K562 (cell line): ENCODE data around the gene EMP2. TPM values are rescaled to one million over a fixed set of nuclear protein-coding genes. Genes with fewer than 3 reads are reported as not detected.

Experiments
- C11orf30 ChIP-seq: fragments of 450-650 bp; IDR thresholded peaks from 2 replicates; pipeline ENCODE4 v1.6.1; 2016; ENCODE audit warnings: low read depth, mild to moderate bottlenecking
- CBX1 ChIP-seq: sonication (generic); IDR thresholded peaks from 2 replicates; pipeline ENCODE4 v1.6.1; 2016; ENCODE audit warnings: antibody characterized with exemption, low read depth, mild to moderate bottlenecking
- CBX3 ChIP-seq, 2 experiments: IDR thresholded peaks; 1 replicate in 1 of 2; 2 replicates in 1 of 2; pipeline ENCODE4 v1.6.1; 2012; ENCODE audit warnings: inconsistent platforms in 2 of 2, low read length in 2 of 2, borderline replicate concordance in 1 of 2, control low read depth in 1 of 2
- CBX5 ChIP-seq: IDR thresholded peaks from 2 replicates; pipeline ENCODE4 v1.6.1; 2014; ENCODE audit warnings: low read depth, borderline replicate concordance
- NFE2L1 ChIP-seq: fragments of 450-650 bp; IDR thresholded peaks from 2 replicates; pipeline ENCODE4 v1.6.1; 2016; ENCODE audit warnings: missing genetic modification characterization, low read depth, mild to moderate bottlenecking, missing compliant biosample characterization, moderate library complexity, borderline replicate concordance
- NR2C2 ChIP-seq, 2 experiments: fragments of 200-800 bp in 1 of 2; sonication (Bioruptor generic) in 1 of 2; sonication (generic) in 1 of 2; formaldehyde crosslinking in 1 of 2; IDR thresholded peaks; 2 replicates each; pipeline versions ENCODE4 v1.6.1 to v1.8.0; 2016 to 2022; ENCODE audit warnings: mild to moderate bottlenecking in 1 of 2, missing compliant biosample characterization in 1 of 2, missing genetic modification characterization in 1 of 2, missing genetic modification reagents in 1 of 2
- PHB ChIP-seq: fragments of 250-450 bp; sonication (Bioruptor Pico); IDR thresholded peaks from 2 replicates; pipeline ENCODE4 v1.5.0; 2021
- POLR2AphosphoS2 ChIP-seq: IDR thresholded peaks from 2 replicates; pipeline ENCODE4 v1.6.1; 2012; ENCODE audit warnings: low read length, improper control_type of control experiment
- RBM22 ChIP-seq: fragments of 200-400 bp; formaldehyde crosslinking; IDR thresholded peaks from 2 replicates; pipeline ENCODE4 v1.6.1; 2018; ENCODE audit warnings: low read length, low read depth; ENCODE audit not compliant: poor library complexity, severe bottlenecking
- RFX1 ChIP-seq: fragments of 450-650 bp; IDR thresholded peaks from 2 replicates; pipeline ENCODE4 v1.6.1; 2016; ENCODE audit warnings: mild to moderate bottlenecking, moderate library complexity
- RFX7 ChIP-seq: fragments of 250-450 bp; sonication (Bioruptor Pico); IDR thresholded peaks from 2 replicates; pipeline ENCODE4 v1.5.1; 2021; ENCODE audit warnings: mild to moderate bottlenecking
- TAF1 ChIP-seq: IDR thresholded peaks from 2 replicates; pipeline ENCODE4 v1.6.1; 2011; ENCODE audit warnings: mild to moderate bottlenecking, low read length, moderate library complexity; ENCODE audit not compliant: insufficient read depth, control insufficient read depth, severe bottlenecking; ENCODE audit errors: extremely low read depth
- TAL1 ChIP-seq: fragments of 450-650 bp; IDR thresholded peaks from 2 replicates; pipeline ENCODE4 v1.6.1; 2016; ENCODE audit warnings: mild to moderate bottlenecking
- TRIM28 ChIP-seq: fragments of 450-650 bp; IDR thresholded peaks from 2 replicates; pipeline ENCODE4 v1.6.1; 2017
- XRCC3 ChIP-seq: fragments of 450-650 bp; IDR thresholded peaks from 2 replicates; pipeline ENCODE4 v1.6.1; 2017; ENCODE audit warnings: mild to moderate bottlenecking, moderate library complexity
- ZNF644 ChIP-seq: fragments of 200-800 bp; sonication (Bioruptor generic); IDR thresholded peaks from 2 replicates; pipeline ENCODE4 v1.6.1; 2016; ENCODE audit warnings: low read depth, missing genetic modification characterization, missing compliant biosample characterization
- polyA plus RNA-seq, 8 experiments: library from polyadenylated mRNA; depleted of rRNA in 4 of 8; stranded (reverse) in 5 of 8; unstranded in 3 of 8; fragments of >200 nt; fragmentation: Nextera tagmentation in 2 of 8; fragmentation: Illumina TruSeq in 1 of 8; extraction: Ambion mirVana in 2 of 8; extraction: Trizol in 1 of 8; gene quantifications; 2 replicates each; pipeline versions ENCODE4 v1.2.1 to v1.2.3, GENCODE V29; 2011 to 2014; ENCODE audit warnings: inconsistent platforms in 1 of 8, missing spikeins in 1 of 8
- total RNA-seq, 7 experiments: library from RNA; depleted of rRNA in 6 of 7; stranded (reverse); fragments of >200 nt in 6 of 7; fragmentation: Illumina TruSeq in 2 of 7; extraction: Trizol in 2 of 7; gene quantifications; 2 replicates each; pipeline versions ENCODE4 v1.2.1 to v1.2.3, GENCODE V29; 2011 to 2021; ENCODE audit warnings: low replicate concordance in 1 of 7
- TF ChIP-seq, protein P1 (sequence below): fragments of 450-650 bp; IDR thresholded peaks from 2 replicates; pipeline ENCODE4 v1.6.1; 2016; ENCODE audit warnings: low read depth
- TF ChIP-seq, protein P2 (sequence below): fragments of 150-350 bp; conservative IDR thresholded peaks from 2 replicates; pipeline ENCODE4 v1.6.1; 2014; ENCODE audit warnings: low read length
- TF ChIP-seq, protein P3 (sequence below): sonication (generic); formaldehyde crosslinking; IDR thresholded peaks from 2 replicates; pipeline ENCODE4 v1.9.0; 2022; ENCODE audit warnings: mild to moderate bottlenecking, missing genetic modification reagents

Gene EMP2
- total and polyA plus RNA-seq, 9 of the 15 experiments (the other 6 are each of a cell fraction or from before 2014, with no cell fraction given), result 0.73 to 6.2 (median 3.1) TPM

DNA sequence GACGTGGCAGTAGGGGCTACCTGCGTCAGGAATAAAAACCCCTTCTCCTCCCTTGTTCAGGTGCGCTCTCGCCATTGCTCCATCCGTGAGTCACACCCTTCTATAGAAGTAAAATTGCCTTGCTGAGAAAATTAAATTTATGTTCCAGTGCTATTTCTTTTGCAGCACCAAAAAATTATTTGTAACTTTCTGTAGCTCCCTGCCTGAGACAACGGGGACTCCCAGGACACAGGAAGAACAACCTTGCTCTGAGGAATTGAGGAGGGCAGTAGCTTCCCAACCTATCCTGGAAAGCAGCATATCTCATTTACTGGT lies 85.4 kb downstream of the EMP2 start (continued):
- TF ChIP-seq TRIM28, result peak; percentile 93
- no peak for TF ChIP-seq RFX1
- TF ChIP-seq PHB (CRISPR knock-in tag), result no peak
- TF ChIP-seq, protein P1, sequence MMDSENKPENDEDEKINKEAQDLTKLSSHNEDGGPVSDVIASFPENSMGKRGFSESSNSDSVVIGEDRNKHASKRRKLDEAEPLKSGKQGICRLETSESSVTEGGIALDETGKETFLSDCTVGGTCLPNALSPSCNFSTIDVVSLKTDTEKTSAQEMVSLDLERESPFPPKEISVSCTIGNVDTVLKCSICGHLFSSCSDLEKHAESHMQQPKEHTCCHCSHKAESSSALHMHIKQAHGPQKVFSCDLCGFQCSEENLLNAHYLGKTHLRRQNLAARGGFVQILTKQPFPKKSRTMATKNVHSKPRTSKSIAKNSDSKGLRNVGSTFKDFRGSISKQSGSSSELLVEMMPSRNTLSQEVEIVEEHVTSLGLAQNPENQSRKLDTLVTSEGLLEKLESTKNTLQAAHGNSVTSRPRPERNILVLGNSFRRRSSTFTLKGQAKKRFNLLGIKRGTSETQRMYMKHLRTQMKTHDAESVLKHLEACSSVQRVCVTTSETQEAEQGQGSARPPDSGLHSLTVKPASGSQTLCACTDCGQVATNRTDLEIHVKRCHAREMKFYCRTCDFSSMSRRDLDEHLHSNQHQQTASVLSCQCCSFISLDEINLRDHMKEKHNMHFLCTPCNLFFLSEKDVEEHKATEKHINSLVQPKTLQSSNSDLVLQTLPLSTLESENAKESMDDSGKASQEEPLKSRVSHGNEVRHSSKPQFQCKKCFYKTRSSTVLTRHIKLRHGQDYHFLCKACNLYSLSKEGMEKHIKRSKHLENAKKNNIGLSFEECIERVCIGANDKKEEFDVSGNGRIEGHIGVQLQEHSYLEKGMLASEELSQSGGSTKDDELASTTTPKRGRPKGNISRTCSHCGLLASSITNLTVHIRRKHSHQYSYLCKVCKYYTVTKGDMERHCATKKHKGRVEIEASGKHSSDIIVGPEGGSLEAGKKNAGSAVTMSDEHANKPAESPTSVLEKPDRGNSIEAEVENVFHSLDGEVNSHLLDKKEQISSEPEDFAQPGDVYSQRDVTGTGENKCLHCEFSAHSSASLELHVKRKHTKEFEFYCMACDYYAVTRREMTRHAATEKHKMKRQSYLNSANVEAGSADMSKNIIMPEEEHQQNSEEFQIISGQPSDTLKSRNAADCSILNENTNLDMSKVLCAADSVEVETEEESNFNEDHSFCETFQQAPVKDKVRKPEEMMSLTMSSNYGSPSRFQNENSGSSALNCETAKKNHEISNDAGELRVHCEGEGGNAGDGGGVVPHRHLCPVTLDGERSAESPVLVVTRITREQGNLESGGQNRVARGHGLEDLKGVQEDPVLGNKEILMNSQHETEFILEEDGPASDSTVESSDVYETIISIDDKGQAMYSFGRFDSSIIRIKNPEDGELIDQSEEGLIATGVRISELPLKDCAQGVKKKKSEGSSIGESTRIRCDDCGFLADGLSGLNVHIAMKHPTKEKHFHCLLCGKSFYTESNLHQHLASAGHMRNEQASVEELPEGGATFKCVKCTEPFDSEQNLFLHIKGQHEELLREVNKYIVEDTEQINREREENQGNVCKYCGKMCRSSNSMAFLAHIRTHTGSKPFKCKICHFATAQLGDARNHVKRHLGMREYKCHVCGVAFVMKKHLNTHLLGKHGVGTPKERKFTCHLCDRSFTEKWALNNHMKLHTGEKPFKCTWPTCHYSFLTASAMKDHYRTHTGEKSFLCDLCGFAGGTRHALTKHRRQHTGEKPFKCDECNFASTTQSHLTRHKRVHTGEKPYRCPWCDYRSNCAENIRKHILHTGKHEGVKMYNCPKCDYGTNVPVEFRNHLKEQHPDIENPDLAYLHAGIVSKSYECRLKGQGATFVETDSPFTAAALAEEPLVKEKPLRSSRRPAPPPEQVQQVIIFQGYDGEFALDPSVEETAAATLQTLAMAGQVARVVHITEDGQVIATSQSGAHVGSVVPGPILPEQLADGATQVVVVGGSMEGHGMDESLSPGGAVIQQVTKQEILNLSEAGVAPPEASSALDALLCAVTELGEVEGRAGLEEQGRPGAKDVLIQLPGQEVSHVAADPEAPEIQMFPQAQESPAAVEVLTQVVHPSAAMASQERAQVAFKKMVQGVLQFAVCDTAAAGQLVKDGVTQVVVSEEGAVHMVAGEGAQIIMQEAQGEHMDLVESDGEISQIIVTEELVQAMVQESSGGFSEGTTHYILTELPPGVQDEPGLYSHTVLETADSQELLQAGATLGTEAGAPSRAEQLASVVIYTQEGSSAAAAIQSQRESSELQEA, result no peak
- TF ChIP-seq, protein P2, sequence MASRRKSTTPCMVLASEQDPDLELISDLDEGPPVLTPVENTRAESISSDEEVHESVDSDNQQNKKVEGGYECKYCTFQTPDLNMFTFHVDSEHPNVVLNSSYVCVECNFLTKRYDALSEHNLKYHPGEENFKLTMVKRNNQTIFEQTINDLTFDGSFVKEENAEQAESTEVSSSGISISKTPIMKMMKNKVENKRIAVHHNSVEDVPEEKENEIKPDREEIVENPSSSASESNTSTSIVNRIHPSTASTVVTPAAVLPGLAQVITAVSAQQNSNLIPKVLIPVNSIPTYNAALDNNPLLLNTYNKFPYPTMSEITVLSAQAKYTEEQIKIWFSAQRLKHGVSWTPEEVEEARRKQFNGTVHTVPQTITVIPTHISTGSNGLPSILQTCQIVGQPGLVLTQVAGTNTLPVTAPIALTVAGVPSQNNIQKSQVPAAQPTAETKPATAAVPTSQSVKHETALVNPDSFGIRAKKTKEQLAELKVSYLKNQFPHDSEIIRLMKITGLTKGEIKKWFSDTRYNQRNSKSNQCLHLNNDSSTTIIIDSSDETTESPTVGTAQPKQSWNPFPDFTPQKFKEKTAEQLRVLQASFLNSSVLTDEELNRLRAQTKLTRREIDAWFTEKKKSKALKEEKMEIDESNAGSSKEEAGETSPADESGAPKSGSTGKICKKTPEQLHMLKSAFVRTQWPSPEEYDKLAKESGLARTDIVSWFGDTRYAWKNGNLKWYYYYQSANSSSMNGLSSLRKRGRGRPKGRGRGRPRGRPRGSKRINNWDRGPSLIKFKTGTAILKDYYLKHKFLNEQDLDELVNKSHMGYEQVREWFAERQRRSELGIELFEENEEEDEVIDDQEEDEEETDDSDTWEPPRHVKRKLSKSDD, result no peak
- TF ChIP-seq TAL1, result no peak
- TF ChIP-seq, protein P3, sequence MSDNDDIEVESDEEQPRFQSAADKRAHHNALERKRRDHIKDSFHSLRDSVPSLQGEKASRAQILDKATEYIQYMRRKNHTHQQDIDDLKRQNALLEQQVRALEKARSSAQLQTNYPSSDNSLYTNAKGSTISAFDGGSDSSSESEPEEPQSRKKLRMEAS (CRISPR knock-in tag), result no peak
- TF ChIP-seq C11orf30, result no peak
- TF ChIP-seq ZNF644 (tag), result no peak
- TF ChIP-seq NFE2L1, result no peak
- no peak for TF ChIP-seq POLR2AphosphoS2
- TF ChIP-seq RFX7 (CRISPR knock-in tag), result no peak
- TF ChIP-seq CBX1, result peak; percentile 60; the same call in 1 of the 2 replicates
- peak; percentile 78; the same call in 1 of the 2 replicates for TF ChIP-seq CBX5
- TF ChIP-seq RBM22, result no peak
- TF ChIP-seq CBX3 (IDR thresholded peaks at IDR 0.05; ENCODE audit: borderline replicate concordance in 1 of 2, low read length in 2 of 2), result peak in 1 of 2 experiments; percentile 91; a peak in 2 of 3 replicates
- no peak for TF ChIP-seq NR2C2 (CRISPR knock-in tag; IDR thresholded peaks at IDR 0.05)
- no peak for TF ChIP-seq NR2C2 (tag; IDR thresholded peaks at IDR 0.05)
- TF ChIP-seq TAF1, result no peak
- peak; percentile 89 for TF ChIP-seq XRCC3
